Transverse colon (tissue), 4 donors: ENCODE data around the gene ARHGAP18. TPM values are rescaled to one million over a fixed set of nuclear protein-coding genes. Genes with fewer than 3 reads are reported as not detected.

Source experiments
- DNase-seq: peaks from one replicate; pipeline ENCODE4 v3.0.0-alpha.2; 2019
- H3K27ac ChIP-seq, 4 donors: fragments of 200-600 bp; sonication (generic); 2 replicates each; pipeline ENCODE4 v1.5.1; 2016 to 2018; ENCODE audit warnings: inconsistent platforms in 4 of 4
- H3K27me3 ChIP-seq: fragments of 200-600 bp; sonication (generic); 2 replicates; pipeline ENCODE4 v1.5.1; 2017; ENCODE audit warnings: inconsistent platforms
- H3K36me3 ChIP-seq, 4 donors: fragments of 200-600 bp; sonication (generic); 2 replicates each; pipeline ENCODE4 v1.5.1; 2017 to 2019; ENCODE audit warnings: inconsistent platforms in 4 of 4
- H3K4me1 ChIP-seq, 4 donors: fragments of 200-600 bp; sonication (generic); 2 replicates each; pipeline ENCODE4 v1.5.1; 2017 to 2020; ENCODE audit warnings: inconsistent platforms in 4 of 4
- H3K4me3 ChIP-seq, 4 donors: fragments of 200-600 bp; sonication (generic); 1 replicate in 1 of 4; 2 replicates in 3 of 4; pipeline versions ENCODE4 v1.5.1 to v1.6.1; 2017 to 2019; ENCODE audit warnings: inconsistent platforms in 4 of 4
- H3K9me3 ChIP-seq, 2 donors: fragments of 200-600 bp; sonication (generic); 2 replicates each; pipeline ENCODE4 v1.5.1; 2017 to 2019; ENCODE audit warnings: inconsistent platforms in 2 of 2
- EP300 ChIP-seq: sonication (generic); formaldehyde crosslinking; IDR thresholded peaks from one replicate; pipeline ENCODE4 v1.6.1; 2017; ENCODE audit warnings: antibody characterized with exemption, low read depth
- POLR2A ChIP-seq: fragments of 450-650 bp; IDR thresholded peaks from one replicate; pipeline ENCODE4 v1.6.1; 2016; ENCODE audit warnings: antibody characterized with exemption, mild to moderate bottlenecking, moderate library complexity
- POLR2AphosphoS5 ChIP-seq, 3 donors: sonication (generic); formaldehyde crosslinking; IDR thresholded peaks; one replicate each; pipeline ENCODE4 v1.6.1; 2016; ENCODE audit warnings: antibody characterized with exemption in 3 of 3
- WGBS, 2 donors: methylation state at CpG; one replicate each; pipeline ENCODE4 v1.1.5; 2018; ENCODE audit warnings: low coverage in 1 of 2; 5-methylcytosine and 5-hydroxymethylcytosine counted together
- in situ Hi-C, 4 donors: fragments of 200-750 bp; cut with MboI; loops; one replicate each; pipeline versions ENCODE4 v1.15.0 to v1.15.1; 2017; ENCODE audit warnings: low sequenced_read_pairs in 3 of 4, low pct_ligation_motif_present in 1 of 4, low pct_unique_long_range_greater_than_20kb in 1 of 4
- intact Hi-C: fragments of 100-400 bp; cut with DNase I; formaldehyde crosslinking; loops from one replicate; pipeline ENCODE4 v1.15.1; 2023; ENCODE audit warnings: low total_unique reads
- total RNA-seq, 4 donors: library from RNA; depleted of rRNA; stranded (reverse); fragments of >200 nt; gene quantifications; one replicate each; pipeline ENCODE4 v1.1.0, GENCODE V29; 2016
- TF ChIP-seq, protein P1 (sequence below), 5 experiments: fragments of 200-600 bp in 3 of 5; fragments of 450-650 bp in 2 of 5; sonication (generic) in 3 of 5; IDR thresholded peaks; 1 replicate in 2 of 5; 2 replicates in 3 of 5; pipeline ENCODE4 v1.5.1; 2016 to 2017; ENCODE audit warnings: antibody characterized with exemption in 5 of 5, inconsistent platforms in 3 of 5, mild to moderate bottlenecking in 2 of 5, moderate library complexity in 1 of 5

ARHGAP18 gene
- total RNA-seq, 4 donors from 2014 or later, result 5.2 to 21.8 (median 13.0) TPM

DNA sequence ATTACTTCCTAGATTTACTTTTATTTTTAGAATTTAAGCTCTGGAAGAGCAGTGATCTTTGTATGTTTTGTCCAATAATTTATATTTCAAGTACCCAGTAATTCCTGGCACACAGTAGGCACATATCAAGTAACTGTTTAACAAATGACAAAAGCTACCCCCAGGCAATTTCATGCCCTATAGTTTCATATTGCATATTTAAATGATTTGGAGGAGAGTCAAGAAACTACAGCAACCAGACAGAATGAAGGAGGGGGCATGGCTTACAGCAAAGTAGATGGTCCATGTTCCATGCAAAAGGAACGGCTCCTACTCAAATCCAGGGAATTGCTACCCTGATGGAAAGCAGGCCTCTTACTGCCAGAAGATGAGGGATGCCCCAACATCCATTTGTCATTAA, 113.5 kb downstream of the ARHGAP18 start:
- Histone ChIP-seq H3K4me3 (no peak overlapping the region), H3K4me1 (peaks cover 0 to 3% (median 0%) of the 10 kb centered on the region in 4 donors), H3K36me3 (peaks cover 0 to 4% (median 0%) of the 10 kb centered on the region in 4 donors), H3K27me3 (no peaks in the 10 kb centered on the region), H3K27ac (no peak overlapping the region), H3K9me3 (no peaks in the 10 kb centered on the region)
- in situ Hi-C loops (loop anchor here in 3 of 4 donors (5.0 to 25.0 kb wide), 5 partner anchors 128 to 428 kb away; partner anchors contain the start of gene L3MBTL3 (in 1 of the 3)), intact Hi-C loops (loop anchor here (10.0 kb wide), 1 partner anchor 138 kb away; no protein-coding TSS in a partner anchor)
- no peak for DNase-seq
- TF ChIP-seq EP300, result no peak
- TF ChIP-seq, protein P1, sequence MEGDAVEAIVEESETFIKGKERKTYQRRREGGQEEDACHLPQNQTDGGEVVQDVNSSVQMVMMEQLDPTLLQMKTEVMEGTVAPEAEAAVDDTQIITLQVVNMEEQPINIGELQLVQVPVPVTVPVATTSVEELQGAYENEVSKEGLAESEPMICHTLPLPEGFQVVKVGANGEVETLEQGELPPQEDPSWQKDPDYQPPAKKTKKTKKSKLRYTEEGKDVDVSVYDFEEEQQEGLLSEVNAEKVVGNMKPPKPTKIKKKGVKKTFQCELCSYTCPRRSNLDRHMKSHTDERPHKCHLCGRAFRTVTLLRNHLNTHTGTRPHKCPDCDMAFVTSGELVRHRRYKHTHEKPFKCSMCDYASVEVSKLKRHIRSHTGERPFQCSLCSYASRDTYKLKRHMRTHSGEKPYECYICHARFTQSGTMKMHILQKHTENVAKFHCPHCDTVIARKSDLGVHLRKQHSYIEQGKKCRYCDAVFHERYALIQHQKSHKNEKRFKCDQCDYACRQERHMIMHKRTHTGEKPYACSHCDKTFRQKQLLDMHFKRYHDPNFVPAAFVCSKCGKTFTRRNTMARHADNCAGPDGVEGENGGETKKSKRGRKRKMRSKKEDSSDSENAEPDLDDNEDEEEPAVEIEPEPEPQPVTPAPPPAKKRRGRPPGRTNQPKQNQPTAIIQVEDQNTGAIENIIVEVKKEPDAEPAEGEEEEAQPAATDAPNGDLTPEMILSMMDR (IDR thresholded peaks at IDR 0.05), result no peak
- no peak for TF ChIP-seq POLR2A
- TF ChIP-seq POLR2AphosphoS5 (IDR thresholded peaks at IDR 0.05), result no peak
- WGBS, 2 donors, result 91 to 100% methylated on average over 1 of the region's 1 CpG

DNA sequence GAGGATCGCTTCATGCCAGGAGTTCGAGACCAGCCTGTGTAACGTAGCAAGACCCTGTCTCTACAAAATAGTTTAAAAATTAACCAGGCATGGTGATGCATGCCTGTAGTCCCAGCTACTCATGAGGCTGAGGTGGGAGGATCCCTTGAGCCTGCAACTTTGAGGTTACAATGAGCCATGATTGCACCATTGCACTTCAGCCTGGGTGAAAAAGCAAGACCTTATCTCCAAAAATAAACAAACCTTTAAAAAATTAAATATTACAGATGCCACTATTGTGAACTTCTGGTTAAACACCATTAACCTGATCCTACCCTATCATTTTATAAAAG, 116.8 kb downstream of the ARHGAP18 start:
- Histone ChIP-seq H3K4me3 (no peak overlapping the region), H3K9me3 (no peaks in the 10 kb centered on the region), H3K4me1 (peaks cover 0 to 3% (median 0%) of the 10 kb centered on the region in 4 donors), H3K36me3 (no peaks in the 10 kb centered on the region), H3K27ac (no peak overlapping the region), H3K27me3 (no peaks in the 10 kb centered on the region)
- TF ChIP-seq EP300, result no peak
- no peak for TF ChIP-seq POLR2A
- TF ChIP-seq, protein P1 (IDR thresholded peaks at IDR 0.05), result no peak
- TF ChIP-seq POLR2AphosphoS5 (IDR thresholded peaks at IDR 0.05), result no peak
- no peak for DNase-seq
- in situ Hi-C loops, result loop anchor here in 3 of 4 donors (10.0 to 25.0 kb wide), 3 partner anchors 132 to 432 kb away; partner anchors contain the start of gene L3MBTL3 (in 1 of the 3)
- intact Hi-C loops, result loop anchor here (10.0 kb wide), 1 partner anchor 142 kb away; no protein-coding TSS in a partner anchor
- 89% methylated on average over 3 of the region's 3 CpGs; no CpG with 5 or more reads in 1 of the 2 donors for WGBS, 2 donors

- no peak for TF ChIP-seq EP300
- no peak for TF ChIP-seq POLR2A
- no peak for TF ChIP-seq POLR2AphosphoS5 (IDR thresholded peaks at IDR 0.05)
- TF ChIP-seq, protein P1 (IDR thresholded peaks at IDR 0.05), result no peak
- Histone ChIP-seq H3K27ac (no peak overlapping the region), H3K36me3 (no peaks in the 10 kb centered on the region), H3K4me1 (peaks cover 0 to 3% (median 0%) of the 10 kb centered on the region in 4 donors), H3K4me3 (no peak overlapping the region), H3K27me3 (no peaks in the 10 kb centered on the region), H3K9me3 (no peaks in the 10 kb centered on the region)
- DNase-seq, result no peak
- 87 to 93% methylated on average over 6 of the region's 6 CpGs for WGBS, 2 donors
- in situ Hi-C loops (loop anchor here in 3 of 4 donors (10.0 to 25.0 kb wide), 3 partner anchors 132 to 432 kb away; partner anchors contain the start of gene L3MBTL3 (in 1 of the 3)), intact Hi-C loops (loop anchor here (10.0 kb wide), 1 partner anchor 142 kb away; no protein-coding TSS in a partner anchor)
These were observed 117.3 kb downstream of the ARHGAP18 start for GRCh38 chr6:129592516-129593232.

DNA sequence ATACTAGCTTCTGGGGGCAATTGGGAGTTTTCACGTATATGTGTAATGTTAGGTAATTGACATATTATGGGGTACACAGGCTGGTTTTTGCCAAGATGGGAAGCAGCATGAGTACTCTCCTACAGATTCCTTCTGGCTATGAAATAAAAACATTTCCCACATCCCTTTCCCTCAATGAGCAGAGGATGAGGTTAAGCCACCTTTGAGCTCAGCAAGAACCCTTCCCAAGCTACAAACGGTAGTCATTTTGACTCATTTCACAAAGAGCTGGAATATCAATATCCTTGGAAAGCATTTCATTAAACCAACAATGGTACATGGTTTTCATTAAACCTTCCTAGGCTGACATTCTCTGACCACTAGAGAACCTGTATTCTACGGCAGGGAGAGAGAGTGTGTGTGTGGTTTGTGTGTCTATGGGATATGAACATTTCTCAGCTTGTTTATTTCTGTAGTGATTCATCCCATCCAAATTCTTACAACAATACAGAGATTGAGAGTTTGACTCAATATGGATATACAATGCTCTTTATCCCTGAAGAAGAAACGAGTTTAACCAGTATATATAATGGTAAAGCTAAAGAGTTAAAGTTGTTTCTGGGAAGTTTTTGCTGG, 119.5 kb downstream of the ARHGAP18 start:
- no peaks in the 10 kb centered on the region for H3K27me3 ChIP-seq
- WGBS, 2 donors, result 79 to 85% methylated on average over 2 to 4 of the region's 4 CpGs
- no peak overlapping the region for H3K4me3 ChIP-seq
- H3K4me1 ChIP-seq, result no peaks in the 10 kb centered on the region
- no peak overlapping the region for H3K27ac ChIP-seq
- in situ Hi-C loops (loop anchor here in 3 of 4 donors (10.0 to 25.0 kb wide), 3 partner anchors 134 to 434 kb away; partner anchors contain the start of gene L3MBTL3 (in 1 of the 3)), intact Hi-C loops (loop anchor here (10.0 kb wide), 1 partner anchor 144 kb away; no protein-coding TSS in a partner anchor)
- H3K9me3 ChIP-seq, result no peaks in the 10 kb centered on the region
- no peak for DNase-seq
- TF ChIP-seq EP300 (no peak), POLR2AphosphoS5 (IDR thresholded peaks at IDR 0.05) (no peak), POLR2A (no peak)
- TF ChIP-seq, protein P1 (IDR thresholded peaks at IDR 0.05), result no peak
- H3K36me3 ChIP-seq, result no peaks in the 10 kb centered on the region
